GM19238 (cell line): ENCODE results near the gene TAOK2.
"Not testable (repeated sequence)": the region's sequence is repeated elsewhere in the genome, so short reads cannot be mapped to it uniquely, and the experiment has no call there.

Source experiments
- DNase-seq: peaks from one replicate; pipeline ENCODE4 v3.0.0; 2011; ENCODE audit warnings: low spot score; ENCODE audit not compliant: insufficient read length

The TAOK2 gene

GRCh38 chr16:30003670-30004423, 30.2 kb downstream of the TAOK2 start:
- no peak for DNase-seq

- no peak for DNase-seq
Observed at GRCh38 chr16:30004424-30004776, 30.7 kb downstream of the TAOK2 start.

- DNase-seq: no peak
Observed at GRCh38 chr16:30004811-30005242, 31.2 kb downstream of the TAOK2 start.

GRCh38 chr16:30005341-30006094, 31.9 kb downstream of the TAOK2 start:
- DNase-seq: peak; percentile 72

- DNase-seq: no peak
Observed at GRCh38 chr16:30006095-30006473, 32.4 kb downstream of the TAOK2 start.

GRCh38 chr16:30006659-30007377, 33.1 kb downstream of the TAOK2 start:
- no peak for DNase-seq

GRCh38 chr16:30007378-30007895, 33.8 kb downstream of the TAOK2 start:
- DNase-seq: no peak

- DNase-seq: no peak
Observed at GRCh38 chr16:30009085-30009862, 35.6 kb downstream of the TAOK2 start.

- no peak for DNase-seq
Observed at GRCh38 chr16:30009990-30010843, 36.5 kb downstream of the TAOK2 start.

GRCh38 chr16:30010844-30011713, 37.4 kb downstream of the TAOK2 start, which contains the start of gene DOC2A:
TSS of gene DOC2A (minus strand) at chr16:30011027. CDS start at chr16:30010222, 805 bp downstream.
- DNase-seq: no peak

GRCh38 chr16:30011714-30012504, 38.2 kb downstream of the TAOK2 start:
- no peak for DNase-seq

GRCh38 chr16:30012598-30012997, 38.9 kb downstream of the TAOK2 start:
- DNase-seq: not testable (repeated sequence)

- DNase-seq: not testable (repeated sequence)
Observed at GRCh38 chr16:30015450-30015849, 41.8 kb downstream of the TAOK2 start.

- DNase-seq: no peak
Observed at GRCh38 chr16:30016555-30017276, 43.0 kb downstream of the TAOK2 start.

GRCh38 chr16:30017277-30017656, 43.6 kb downstream of the TAOK2 start:
- no peak for DNase-seq

- not testable (repeated sequence) for DNase-seq
Observed at GRCh38 chr16:30017937-30018336, 44.3 kb downstream of the TAOK2 start.

- DNase-seq: no peak
Observed at GRCh38 chr16:30018731-30019158, 45.1 kb downstream of the TAOK2 start.

- DNase-seq: no peak
Observed at GRCh38 chr16:30022887-30023286, 49.2 kb downstream of the TAOK2 start, which contains the start of gene C16orf92. TSS of gene C16orf92 (plus strand) at chr16:30023198. CDS start at chr16:30023341, 143 bp downstream.
